Lung (tissue), 12 donors: ENCODE data around the gene TDG. TPM values are rescaled to one million over a fixed set of nuclear protein-coding genes. Genes with fewer than 3 reads are reported as not detected.

Source experiments
- ATAC-seq: fragments of 200-7000 bp; cut with Tn5 transposase; one replicate; pipeline ENCODE4 v1.9.1; 2020; ENCODE audit warnings: moderate number of reproducible peaks; ENCODE audit not compliant: insufficient read depth, low FRiP score
- DNase-seq, 3 donors: peaks; one replicate each; pipeline ENCODE4 v3.0.0-alpha.2; 2013 to 2017
- H3K27ac ChIP-seq, 2 donors: one replicate each; pipeline ENCODE4 v1.5.1; 2013; ENCODE audit warnings: mild to moderate bottlenecking in 2 of 2, moderate library complexity in 2 of 2, control low read depth in 1 of 2, inconsistent platforms in 1 of 2, low read depth in 1 of 2, low read length in 1 of 2
- H3K27me3 ChIP-seq, 3 donors: one replicate each; pipeline ENCODE4 v1.5.1; 2013; ENCODE audit warnings: low read length in 2 of 3; ENCODE audit not compliant: control insufficient read depth in 3 of 3, insufficient read depth in 3 of 3
- H3K36me3 ChIP-seq, 4 donors: one replicate each; pipeline ENCODE4 v1.5.1; 2013; ENCODE audit warnings: low read length in 4 of 4, mild to moderate bottlenecking in 1 of 4, moderate library complexity in 1 of 4; ENCODE audit not compliant: control insufficient read depth in 4 of 4, insufficient read depth in 4 of 4
- H3K4me1 ChIP-seq, 5 donors: one replicate each; pipeline ENCODE4 v1.5.1; 2013; ENCODE audit warnings: low read length in 5 of 5, mild to moderate bottlenecking in 2 of 5, moderate library complexity in 1 of 5; ENCODE audit not compliant: control insufficient read depth in 5 of 5, insufficient read depth in 5 of 5
- H3K4me3 ChIP-seq: one replicate; pipeline ENCODE4 v1.5.1; 2013; ENCODE audit warnings: mild to moderate bottlenecking, control low read depth, moderate library complexity
- H3K9ac ChIP-seq, 2 donors: one replicate each; pipeline ENCODE4 v1.5.1; 2013; ENCODE audit warnings: low read length in 2 of 2, control low read depth in 1 of 2; ENCODE audit not compliant: insufficient read depth in 1 of 2
- H3K9me3 ChIP-seq, 4 donors: one replicate each; pipeline ENCODE4 v1.5.1; 2013; ENCODE audit warnings: low read length in 3 of 4, mild to moderate bottlenecking in 1 of 4, moderate library complexity in 1 of 4; ENCODE audit not compliant: control insufficient read depth in 4 of 4, insufficient read depth in 3 of 4
- WGBS, 2 donors: extraction: QIAGEN DNeasy Blood & Tissue Kit; methylation state at CpG; one replicate each; pipeline ENCODE4 v1.1.7; 2013; 5-methylcytosine and 5-hydroxymethylcytosine counted together
- polyA plus RNA-seq, 2 donors: library from polyadenylated mRNA; stranded (reverse); fragments of 200-250 nt; gene quantifications; one replicate each; pipeline ENCODE4 v1.2.1, GENCODE V29; 2013
- total RNA-seq, 2 donors: library from RNA; depleted of rRNA in 1 of 2; stranded (reverse); fragments of >200 nt in 1 of 2; gene quantifications; one replicate each; pipeline ENCODE4 v1.2.1, GENCODE V29; 2014 to 2021
- TF ChIP-seq, protein P1 (sequence below): IDR thresholded peaks from 2 replicates; pipeline ENCODE4 v1.5.1; 2012; ENCODE audit warnings: mild to moderate bottlenecking; ENCODE audit errors: control extremely low read depth, extremely low read depth
- donor health status: control.
- donor health status: control.
- donor health status: Bipolar disorder and iron deficiency.
- donor health status: healthy.
- donor health status: DM: yes; HTN: yes; CAD: no.

The TDG gene
- total and polyA plus RNA-seq, 4 donors: 10.6 to 41.0 (median 16.2) TPM

DNA sequence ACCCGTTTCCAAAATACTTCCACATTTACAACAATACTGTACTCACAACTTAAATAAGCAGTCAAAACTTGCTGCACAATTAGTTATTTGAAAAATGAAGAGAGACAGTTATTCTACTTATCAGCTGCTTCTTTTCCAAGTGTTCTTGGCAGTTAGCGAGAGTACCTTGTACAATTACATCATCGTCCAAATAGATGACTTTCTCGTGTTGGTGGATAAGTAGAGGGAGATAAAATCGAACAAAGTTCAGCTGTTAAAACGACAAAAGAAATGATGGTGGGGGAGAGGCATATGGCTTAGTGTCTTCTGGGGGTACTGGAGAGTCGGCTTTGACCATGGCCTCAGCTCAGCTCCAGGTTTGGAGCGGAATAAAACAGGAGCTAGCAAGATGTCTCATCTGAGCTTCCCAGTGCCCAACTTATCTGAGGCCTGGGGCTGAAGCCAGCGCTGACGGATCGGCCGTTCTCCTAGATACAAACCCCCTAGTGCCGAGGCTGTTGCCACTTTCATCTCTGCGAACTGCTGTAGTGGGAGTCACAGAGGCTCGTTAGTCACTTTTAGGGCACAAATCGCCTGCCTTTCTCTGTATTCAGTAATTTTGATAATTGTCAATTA lies 31.7 kb downstream of the TDG start:
- Histone ChIP-seq H3K4me3 (no peak overlapping the region), H3K4me1 (peaks cover 0 to 4% (median 0%) of the 10 kb centered on the region in 5 donors), H3K9ac (no peak overlapping the region), H3K9me3 (peaks cover 0 to 1% (median 0%) of the 10 kb centered on the region in 4 donors), H3K27ac (peak overlapping the region in 1 of 2 donors; percentile 65), H3K36me3 (no peaks in the 10 kb centered on the region), H3K27me3 (no peaks in the 10 kb centered on the region)
- TF ChIP-seq, protein P1, sequence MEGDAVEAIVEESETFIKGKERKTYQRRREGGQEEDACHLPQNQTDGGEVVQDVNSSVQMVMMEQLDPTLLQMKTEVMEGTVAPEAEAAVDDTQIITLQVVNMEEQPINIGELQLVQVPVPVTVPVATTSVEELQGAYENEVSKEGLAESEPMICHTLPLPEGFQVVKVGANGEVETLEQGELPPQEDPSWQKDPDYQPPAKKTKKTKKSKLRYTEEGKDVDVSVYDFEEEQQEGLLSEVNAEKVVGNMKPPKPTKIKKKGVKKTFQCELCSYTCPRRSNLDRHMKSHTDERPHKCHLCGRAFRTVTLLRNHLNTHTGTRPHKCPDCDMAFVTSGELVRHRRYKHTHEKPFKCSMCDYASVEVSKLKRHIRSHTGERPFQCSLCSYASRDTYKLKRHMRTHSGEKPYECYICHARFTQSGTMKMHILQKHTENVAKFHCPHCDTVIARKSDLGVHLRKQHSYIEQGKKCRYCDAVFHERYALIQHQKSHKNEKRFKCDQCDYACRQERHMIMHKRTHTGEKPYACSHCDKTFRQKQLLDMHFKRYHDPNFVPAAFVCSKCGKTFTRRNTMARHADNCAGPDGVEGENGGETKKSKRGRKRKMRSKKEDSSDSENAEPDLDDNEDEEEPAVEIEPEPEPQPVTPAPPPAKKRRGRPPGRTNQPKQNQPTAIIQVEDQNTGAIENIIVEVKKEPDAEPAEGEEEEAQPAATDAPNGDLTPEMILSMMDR: no peak
- 72 to 83% methylated on average over 16 of the region's 16 CpGs for WGBS, 2 donors
- ATAC-seq (no peak), DNase-seq (peak in 2 of 3 donors; percentile 20 to 38)

DNA sequence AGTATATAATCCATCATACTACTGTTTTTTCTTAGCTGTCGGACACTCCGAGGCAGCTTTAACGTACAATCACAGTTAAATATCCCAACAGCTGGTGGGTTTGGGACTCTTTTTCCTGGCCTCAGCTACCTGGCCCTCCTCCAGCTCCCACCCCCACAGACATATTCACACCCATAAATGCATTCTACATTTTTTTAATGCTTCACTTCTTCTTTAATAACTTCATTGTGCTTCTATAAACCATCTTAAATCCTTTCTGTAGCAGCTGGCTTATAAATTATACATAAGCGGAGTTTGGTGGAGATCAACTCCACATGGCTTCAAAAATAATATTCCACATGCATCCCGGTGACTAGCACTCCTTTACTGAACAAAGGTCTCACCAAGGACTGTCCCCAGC lies 33.3 kb downstream of the TDG start:
- no peak for ATAC-seq
- 85 to 88% methylated on average over 5 of the region's 5 CpGs for WGBS, 2 donors

DNA sequence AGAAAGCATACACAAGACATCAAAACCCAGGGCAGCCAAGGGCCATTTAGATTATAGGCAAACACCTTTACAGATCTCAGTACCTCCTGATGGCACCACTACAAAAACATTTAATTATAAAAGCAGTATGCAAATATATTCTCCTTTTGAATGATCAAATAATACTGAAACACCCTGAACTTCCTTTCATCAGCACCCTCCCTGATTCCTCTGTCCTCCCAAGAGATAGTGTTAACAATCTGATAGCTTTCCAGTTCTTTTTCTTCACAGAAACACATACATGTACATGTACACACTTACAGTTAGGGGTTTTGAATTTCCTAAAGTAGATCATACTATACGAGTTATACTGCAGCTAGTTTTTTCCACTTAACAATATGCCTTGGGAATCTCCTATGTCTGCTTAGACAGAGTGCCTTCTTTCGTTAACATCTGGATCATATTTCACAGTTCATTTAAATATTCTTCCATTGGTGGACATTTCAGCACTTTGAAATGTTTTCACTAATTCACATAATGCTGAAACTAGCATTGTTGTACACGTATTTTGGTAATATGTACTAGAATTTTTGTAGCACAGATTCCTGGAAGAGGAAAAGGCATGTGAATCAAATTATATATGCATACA lies 35.2 kb downstream of the TDG start:
- 72 to 84% methylated on average over 3 of the region's 3 CpGs for WGBS, 2 donors
- Histone ChIP-seq H3K9ac (no peak overlapping the region), H3K9me3 (no peaks in the 10 kb centered on the region), H3K4me3 (no peak overlapping the region), H3K36me3 (no peaks in the 10 kb centered on the region), H3K27me3 (no peaks in the 10 kb centered on the region), H3K4me1 (peaks cover 0 to 4% (median 0%) of the 10 kb centered on the region in 5 donors), H3K27ac (no peak overlapping the region)
- DNase-seq (no peak), ATAC-seq (no peak)
- TF ChIP-seq, protein P1: no peak

More for the DNA sequence above, 33.3 kb downstream of the TDG start:
- Histone ChIP-seq H3K9ac (no peak overlapping the region), H3K9me3 (peaks cover 0 to 1% (median 0%) of the 10 kb centered on the region in 4 donors), H3K27me3 (no peaks in the 10 kb centered on the region), H3K27ac (no peak overlapping the region), H3K4me1 (peaks cover 0 to 4% (median 0%) of the 10 kb centered on the region in 5 donors), H3K4me3 (no peak overlapping the region), H3K36me3 (no peaks in the 10 kb centered on the region)
- peak; percentile 28 to 54 (median 39) for DNase-seq
- TF ChIP-seq, protein P1: no peak
